Measurements from ENCODE around the gene OPA1. TPM values are rescaled to one million over a fixed set of nuclear protein-coding genes. Genes with fewer than 3 reads are reported as not detected.

OPA1 gene
- total RNA-seq, 1 donor from 2014 or later, result 38.5 TPM

GRCh38 chr3:193614430-193614829 lies 21.4 kb downstream of the OPA1 start:
- H3K36me3 ChIP-seq, result peaks cover 0 to 34% of the 10 kb centered on the region in 2 donors
- no peak for DNase-seq (ENCODE audit: extremely low spot score in 2 of 2)
- H3K27ac ChIP-seq, result no peak overlapping the region
- H3K27me3 ChIP-seq, result no peaks in the 10 kb centered on the region
- TF ChIP-seq POLR2AphosphoS5 (IDR thresholded peaks at IDR 0.05; ENCODE audit: insufficient read depth in 1 of 2, low read depth in 1 of 2) (no peak), CTCF (IDR thresholded peaks at IDR 0.05) (no peak), POLR2A (IDR thresholded peaks at IDR 0.05) (no peak)
- no peaks in the 10 kb centered on the region for H3K9me3 ChIP-seq
- H3K4me3 ChIP-seq, result no peak overlapping the region
- no peaks in the 10 kb centered on the region for H3K4me1 ChIP-seq
- intact Hi-C loops (cut with DNase I), result no loop called here

GRCh38 chr3:193617628-193618027 lies 24.6 kb downstream of the OPA1 start:
- TF ChIP-seq CTCF (IDR thresholded peaks at IDR 0.05) (no peak), POLR2AphosphoS5 (IDR thresholded peaks at IDR 0.05; ENCODE audit: insufficient read depth in 1 of 2, low read depth in 1 of 2) (no peak), POLR2A (IDR thresholded peaks at IDR 0.05) (no peak)
- intact Hi-C loops (cut with DNase I), result no loop called here
- Histone ChIP-seq H3K27ac (no peak overlapping the region), H3K9me3 (no peaks in the 10 kb centered on the region), H3K4me3 (no peak overlapping the region), H3K36me3 (peaks cover 0 to 31% of the 10 kb centered on the region in 2 donors), H3K4me1 (no peaks in the 10 kb centered on the region), H3K27me3 (no peaks in the 10 kb centered on the region)
- no peak for DNase-seq (ENCODE audit: extremely low spot score in 2 of 2)

GRCh38 chr3:193620057-193620456 lies 27.0 kb downstream of the OPA1 start:
- TF ChIP-seq POLR2AphosphoS5 (IDR thresholded peaks at IDR 0.05; ENCODE audit: insufficient read depth in 1 of 2, low read depth in 1 of 2) (no peak), POLR2A (IDR thresholded peaks at IDR 0.05) (no peak)
- H3K4me3 ChIP-seq, result no peak overlapping the region
- H3K27ac ChIP-seq, result no peak overlapping the region
- peaks cover 0 to 21% of the 10 kb centered on the region in 2 donors for H3K36me3 ChIP-seq
- DNase-seq (ENCODE audit: extremely low spot score in 2 of 2), result no peak
- no peaks in the 10 kb centered on the region for H3K9me3 ChIP-seq
- H3K27me3 ChIP-seq, result no peaks in the 10 kb centered on the region
- H3K4me1 ChIP-seq, result no peaks in the 10 kb centered on the region
- intact Hi-C loops (cut with DNase I), result no loop called here

GRCh38 chr3:193620650-193621049 lies 27.6 kb downstream of the OPA1 start:
- TF ChIP-seq POLR2A (IDR thresholded peaks at IDR 0.05) (no peak), CTCF (IDR thresholded peaks at IDR 0.05) (no peak), POLR2AphosphoS5 (IDR thresholded peaks at IDR 0.05; ENCODE audit: insufficient read depth in 1 of 2, low read depth in 1 of 2) (no peak)

GRCh38 chr3:193621127-193621526 lies 28.1 kb downstream of the OPA1 start:
- Histone ChIP-seq H3K9me3 (no peaks in the 10 kb centered on the region), H3K27ac (no peak overlapping the region), H3K4me3 (no peak overlapping the region), H3K27me3 (no peaks in the 10 kb centered on the region), H3K4me1 (no peaks in the 10 kb centered on the region), H3K36me3 (peaks cover 0 to 18% of the 10 kb centered on the region in 2 donors)
- TF ChIP-seq POLR2AphosphoS5 (IDR thresholded peaks at IDR 0.05; ENCODE audit: insufficient read depth in 1 of 2, low read depth in 1 of 2) (no peak), POLR2A (IDR thresholded peaks at IDR 0.05) (no peak), CTCF (IDR thresholded peaks at IDR 0.05) (no peak)
- intact Hi-C loops (cut with DNase I), result no loop called here
- DNase-seq (ENCODE audit: extremely low spot score in 2 of 2), result no peak

More at GRCh38 chr3:193620650-193621049, 27.6 kb downstream of the OPA1 start:
- Histone ChIP-seq H3K36me3 (peaks cover 0 to 17% of the 10 kb centered on the region in 2 donors), H3K9me3 (no peaks in the 10 kb centered on the region), H3K27me3 (no peaks in the 10 kb centered on the region), H3K4me1 (no peaks in the 10 kb centered on the region), H3K27ac (no peak overlapping the region), H3K4me3 (no peak overlapping the region)
- DNase-seq (ENCODE audit: extremely low spot score in 2 of 2), result no peak
- intact Hi-C loops (cut with DNase I), result no loop called here
